Natural killer cell (primary cell): ENCODE measurements around the gene SLC26A1. TPM values are rescaled to one million over a fixed set of nuclear protein-coding genes. Genes with fewer than 3 reads are reported as not detected.
A peak's percentile ranks its signal among the peaks of the same experiment; 100 is the strongest.

Experiments
- ATAC-seq, 3 donors: fragments of 150-1000 bp in 2 of 3; fragments of 200-7000 bp in 1 of 3; cut with Tn5 transposase; 1 replicate in 1 of 3; 2 replicates in 2 of 3; pipeline ENCODE4 v1.10.0; 2021; ENCODE audit warnings: mild to moderate bottlenecking in 2 of 3, moderate library complexity in 2 of 3
- DNase-seq, 2 donors: peaks; one replicate each; pipeline versions ENCODE4 v3.0.0 to v3.0.0-alpha.2; 2013 to 2021; ENCODE audit warnings: mixed read lengths in 1 of 2
- H3K27ac ChIP-seq: one replicate; pipeline ENCODE4 v1.5.1; 2013; ENCODE audit warnings: mild to moderate bottlenecking, low read length
- H3K27me3 ChIP-seq: one replicate; pipeline ENCODE4 v1.6.1; 2013; ENCODE audit warnings: low read length; ENCODE audit not compliant: control insufficient read depth, insufficient read depth
- H3K36me3 ChIP-seq: one replicate; pipeline ENCODE4 v1.6.1; 2013; ENCODE audit warnings: low read length; ENCODE audit not compliant: control insufficient read depth, insufficient read depth
- H3K4me1 ChIP-seq: one replicate; pipeline ENCODE4 v1.6.1; 2013; ENCODE audit warnings: low read length; ENCODE audit not compliant: control insufficient read depth, insufficient read depth
- H3K4me3 ChIP-seq: one replicate; pipeline ENCODE4 v1.5.1; 2013; ENCODE audit warnings: low read length
- H3K9me3 ChIP-seq: one replicate; pipeline ENCODE4 v1.6.1; 2013; ENCODE audit warnings: low read length; ENCODE audit not compliant: control insufficient read depth, insufficient read depth
- H3K27ac Mint-ChIP-seq, 2 donors: one replicate each; pipeline ENCODE4 v1.8.0; 2022; ENCODE audit warnings: mild to moderate bottlenecking in 2 of 2, mixed read lengths in 2 of 2, moderate library complexity in 1 of 2
- H3K27me3 Mint-ChIP-seq, 2 donors: one replicate each; pipeline ENCODE4 v1.8.0; 2022; ENCODE audit warnings: low read depth in 2 of 2, mixed read lengths in 2 of 2
- H3K36me3 Mint-ChIP-seq: one replicate; pipeline ENCODE4 v1.8.0; 2022; ENCODE audit warnings: mixed read lengths
- H3K4me1 Mint-ChIP-seq, 2 donors: one replicate each; pipeline ENCODE4 v1.8.0; 2022; ENCODE audit warnings: mixed read lengths in 2 of 2
- H3K4me3 Mint-ChIP-seq: one replicate; pipeline ENCODE4 v1.8.0; 2022; ENCODE audit warnings: mild to moderate bottlenecking, moderate library complexity, mixed read lengths
- H3K9me3 Mint-ChIP-seq, 2 donors: one replicate each; pipeline ENCODE4 v1.8.0; 2022; ENCODE audit warnings: mixed read lengths in 2 of 2
- whole genome bisulfite sequencing: methylation state at CpG from one replicate; pipeline ENCODE4 v1.1.7; 2013; ENCODE audit warnings: missing lambda C conversion rate; ENCODE audit not compliant: insufficient coverage; 5-methylcytosine and 5-hydroxymethylcytosine counted together
- intact Hi-C: fragments of 100-400 bp; cut with micrococcal nuclease; formaldehyde crosslinking; loops from one replicate; pipeline ENCODE4 v1.14.2; 2022
- total RNA-seq, 4 donors: library from RNA; stranded (reverse); fragments of 120-200 nt in 1 of 4; gene quantifications; one replicate each; pipeline versions ENCODE4 v1.2.3 to v1.2.4, GENCODE V29; 2013 to 2022
- TF ChIP-seq, protein P1 (sequence below): fragments of 200-600 bp; IDR thresholded peaks from one replicate; pipeline ENCODE4 v1.8.0; 2022; ENCODE audit warnings: antibody characterized with exemption

Gene SLC26A1
- total RNA-seq, 3 donors from 2014 or later (not counting 1 experiment from before 2014, with no cell fraction given) = 0.19 to 0.80 (median 0.61) TPM

DNA sequence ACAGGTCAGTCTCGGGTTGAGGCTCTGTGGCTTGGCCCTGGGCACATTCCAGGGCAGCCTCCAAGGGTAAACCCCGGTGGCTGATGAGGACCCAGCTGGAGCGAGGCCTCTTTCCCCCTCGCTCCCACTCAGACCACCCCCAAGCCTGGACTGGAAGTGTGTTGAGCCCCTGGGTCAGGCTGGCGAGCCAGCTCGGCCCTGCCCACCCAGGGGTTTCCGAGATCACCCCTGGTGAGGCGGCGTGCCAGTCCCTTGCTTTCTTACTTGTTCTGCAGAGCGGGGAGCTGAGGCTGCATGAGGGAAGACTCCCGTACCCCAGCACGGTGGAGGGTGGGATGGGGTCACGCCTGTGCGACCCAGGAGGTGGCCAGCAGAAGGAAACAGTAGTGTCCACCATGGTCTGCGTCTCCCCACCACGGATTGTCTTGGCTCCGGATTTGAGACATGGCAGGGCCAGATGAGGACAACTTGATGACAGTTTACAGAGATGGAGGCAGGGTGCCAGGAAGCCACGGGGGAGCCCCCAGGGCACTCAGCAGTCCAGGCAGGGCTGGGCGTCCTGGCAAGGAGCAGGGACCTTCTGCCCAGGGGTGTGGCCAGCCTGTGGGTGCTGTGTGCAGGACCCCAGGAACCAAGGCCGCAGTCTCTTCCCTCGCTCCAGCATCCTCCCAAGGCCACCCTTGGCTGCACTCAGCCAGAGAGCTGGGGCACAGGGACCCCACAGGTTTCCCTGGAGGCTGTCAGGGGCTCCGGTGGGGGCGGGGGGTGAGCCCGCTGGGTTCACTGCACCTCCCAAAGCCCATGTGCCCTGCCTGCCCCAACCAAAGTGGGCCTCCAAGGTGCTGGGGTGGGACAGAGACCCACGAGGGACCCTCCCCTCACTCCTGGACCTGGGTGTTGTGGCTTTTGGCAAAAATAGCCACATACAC, 11.6 kb upstream of the SLC26A1 start:
- no peaks in the 10 kb centered on the region for H3K9me3 ChIP-seq
- no peak overlapping the region for H3K4me3 ChIP-seq
- H3K27me3 Mint-ChIP-seq = peaks cover 25 to 28% of the 10 kb centered on the region in 2 donors
- peaks cover 20% of the 10 kb centered on the region for H3K27me3 ChIP-seq
- no peaks in the 10 kb centered on the region for H3K36me3 ChIP-seq
- H3K4me1 ChIP-seq = peaks cover 9% of the 10 kb centered on the region
- ATAC-seq = no peak
- DNase-seq = no peak
- TF ChIP-seq, protein P1, sequence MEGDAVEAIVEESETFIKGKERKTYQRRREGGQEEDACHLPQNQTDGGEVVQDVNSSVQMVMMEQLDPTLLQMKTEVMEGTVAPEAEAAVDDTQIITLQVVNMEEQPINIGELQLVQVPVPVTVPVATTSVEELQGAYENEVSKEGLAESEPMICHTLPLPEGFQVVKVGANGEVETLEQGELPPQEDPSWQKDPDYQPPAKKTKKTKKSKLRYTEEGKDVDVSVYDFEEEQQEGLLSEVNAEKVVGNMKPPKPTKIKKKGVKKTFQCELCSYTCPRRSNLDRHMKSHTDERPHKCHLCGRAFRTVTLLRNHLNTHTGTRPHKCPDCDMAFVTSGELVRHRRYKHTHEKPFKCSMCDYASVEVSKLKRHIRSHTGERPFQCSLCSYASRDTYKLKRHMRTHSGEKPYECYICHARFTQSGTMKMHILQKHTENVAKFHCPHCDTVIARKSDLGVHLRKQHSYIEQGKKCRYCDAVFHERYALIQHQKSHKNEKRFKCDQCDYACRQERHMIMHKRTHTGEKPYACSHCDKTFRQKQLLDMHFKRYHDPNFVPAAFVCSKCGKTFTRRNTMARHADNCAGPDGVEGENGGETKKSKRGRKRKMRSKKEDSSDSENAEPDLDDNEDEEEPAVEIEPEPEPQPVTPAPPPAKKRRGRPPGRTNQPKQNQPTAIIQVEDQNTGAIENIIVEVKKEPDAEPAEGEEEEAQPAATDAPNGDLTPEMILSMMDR = no peak
- 88% methylated on average over 25 of the region's 25 CpGs for WGBS
- H3K36me3 Mint-ChIP-seq = no peaks in the 10 kb centered on the region
- intact Hi-C loops = loop anchor here (10.0 kb wide), 1 partner anchor 350 kb away; no protein-coding TSS in a partner anchor
- H3K4me3 Mint-ChIP-seq = no peak overlapping the region
- H3K27ac ChIP-seq = no peak overlapping the region
- H3K27ac Mint-ChIP-seq = no peak overlapping the region
- H3K4me1 Mint-ChIP-seq = peaks cover 7 to 8% of the 10 kb centered on the region in 2 donors
- H3K9me3 Mint-ChIP-seq = no peaks in the 10 kb centered on the region

DNA sequence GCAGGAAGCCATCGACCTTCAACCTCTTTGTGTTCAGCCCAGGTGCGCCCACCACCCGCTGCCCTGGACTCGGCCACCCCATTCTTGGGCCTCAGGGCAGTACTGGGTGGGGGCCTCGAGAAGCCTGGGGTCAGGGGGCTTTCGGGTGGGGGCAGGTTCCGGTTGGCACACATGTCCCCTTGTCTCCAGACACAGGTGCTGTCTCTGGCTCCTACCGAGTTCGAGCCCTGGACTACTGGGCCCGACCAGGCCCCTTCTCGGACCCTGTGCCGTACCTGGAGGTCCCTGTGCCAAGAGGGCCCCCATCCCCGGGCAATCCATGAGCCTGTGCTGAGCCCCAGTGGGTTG, 10.8 kb upstream of the SLC26A1 start:
- Mint-ChIP-seq H3K27me3 (peaks cover 25 to 31% of the 10 kb centered on the region in 2 donors), H3K9me3 (no peaks in the 10 kb centered on the region), H3K36me3 (no peaks in the 10 kb centered on the region), H3K4me1 (peaks cover 5% of the 10 kb centered on the region in 2 donors), H3K27ac (no peak overlapping the region), H3K4me3 (peak overlapping the region; percentile 13)
- Histone ChIP-seq H3K4me3 (no peak overlapping the region), H3K4me1 (peaks cover 6% of the 10 kb centered on the region), H3K9me3 (no peaks in the 10 kb centered on the region), H3K36me3 (no peaks in the 10 kb centered on the region), H3K27ac (no peak overlapping the region), H3K27me3 (peaks cover 24% of the 10 kb centered on the region)
- TF ChIP-seq, protein P1 = no peak
- 95% methylated on average over 13 of the region's 13 CpGs for WGBS
- no peak for ATAC-seq
- intact Hi-C loops = loop anchor here (10.0 kb wide), 1 partner anchor 351 kb away; no protein-coding TSS in a partner anchor
- no peak for DNase-seq

DNA sequence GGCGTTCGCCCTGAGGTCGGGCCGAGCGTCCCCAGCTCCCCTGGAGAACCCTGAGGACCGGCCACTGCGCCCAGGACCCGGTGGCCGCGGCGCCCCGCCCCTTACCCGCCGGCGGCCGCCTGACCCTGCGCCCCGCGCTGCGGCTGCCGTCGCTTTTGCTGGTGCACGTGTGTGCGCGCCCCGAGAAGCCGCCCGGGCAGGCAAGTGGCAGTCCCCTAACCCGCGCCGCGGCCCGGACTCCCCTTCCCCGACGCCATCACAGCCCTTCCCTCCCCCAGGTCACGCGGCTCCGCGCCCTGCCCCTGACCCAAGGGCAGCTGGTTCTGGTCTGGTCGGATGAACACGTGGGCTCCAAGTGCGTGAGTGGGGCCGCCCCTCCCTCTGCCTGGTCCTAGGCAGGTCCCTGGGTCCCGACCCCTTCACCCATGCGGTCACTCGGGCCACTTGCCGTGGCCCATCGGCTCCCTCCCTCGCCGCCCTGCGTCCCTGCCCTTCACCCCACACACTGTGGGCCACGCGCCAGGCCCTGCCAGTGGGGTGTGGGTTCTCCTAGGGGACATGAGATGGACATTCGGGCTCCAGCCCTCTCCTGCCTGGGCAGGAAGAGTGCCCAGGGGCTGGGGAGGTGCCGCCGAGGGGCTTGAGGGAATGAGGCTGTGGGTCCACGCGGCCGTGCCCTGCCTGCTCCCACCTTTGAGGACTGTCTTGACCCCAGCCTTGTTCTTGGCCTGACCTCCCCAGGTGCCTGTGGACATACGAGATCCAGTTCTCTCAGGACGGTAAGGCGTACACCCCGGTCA, 10.3 kb upstream of the SLC26A1 start:
- H3K4me1 Mint-ChIP-seq = no peaks in the 10 kb centered on the region
- Histone ChIP-seq H3K4me1 (peaks cover under 1% of the 10 kb centered on the region), H3K4me3 (no peak overlapping the region), H3K27ac (no peak overlapping the region), H3K9me3 (no peaks in the 10 kb centered on the region), H3K27me3 (peaks cover 24% of the 10 kb centered on the region), H3K36me3 (no peaks in the 10 kb centered on the region)
- H3K4me3 Mint-ChIP-seq = no peak overlapping the region
- DNase-seq = no peak
- ATAC-seq = no peak
- TF ChIP-seq, protein P1 = no peak
- peaks cover 20 to 27% of the 10 kb centered on the region in 2 donors for H3K27me3 Mint-ChIP-seq
- H3K9me3 Mint-ChIP-seq = no peaks in the 10 kb centered on the region
- WGBS = 34% methylated on average over 62 of the region's 63 CpGs
- no peak overlapping the region for H3K27ac Mint-ChIP-seq
- no peaks in the 10 kb centered on the region for H3K36me3 Mint-ChIP-seq
- intact Hi-C loops = loop anchor here (10.0 kb wide), 1 partner anchor 351 kb away; no protein-coding TSS in a partner anchor
